Left cardiac atrium (tissue), 4 donors: ENCODE data around the gene ACAD9. TPM values are rescaled to one million over a fixed set of nuclear protein-coding genes. Genes with fewer than 3 reads are reported as not detected.
"Not testable (repeated sequence)": the region's sequence is repeated elsewhere in the genome, so short reads cannot be mapped to it uniquely, and the experiment has no call there.

ENCODE experiments used
- ATAC-seq, 2 donors: fragments of 200-7000 bp; cut with Tn5 transposase; one replicate each; pipeline ENCODE4 v1.9.1; 2020; ENCODE audit warnings: mild to moderate bottlenecking in 2 of 2, moderate library complexity in 2 of 2
- DNase-seq: peaks from one replicate; pipeline ENCODE4 v3.0.0-alpha.2; 2020
- intact Hi-C, 2 donors: fragments of 100-400 bp; cut with DNase I; formaldehyde crosslinking; loops; one replicate each; pipeline versions ENCODE4 v1.14.1 to v1.15.1; 2022 to 2023
- total RNA-seq, 2 donors: library from RNA; stranded (reverse); fragmentation: NEBNext Ultra II Directional; extraction: Animal tissue kit (Norgen Biotek cat#: 25700); gene quantifications; one replicate each; pipeline ENCODE4 v1.2.1, GENCODE V29; 2021
- donor health status: DM: no; HTN: yes; CAD: no.
- donor health status: DM: no; HTN: yes; CAD: no; lungs with severe emphysema.
- donor health status: DM: yes; HTN: yes; CAD: no.
- donor health status: Dilated cardiomyopathy.

ACAD9 gene
- total RNA-seq, 2 donors from 2014 or later, result 35.3 to 37.5 TPM

DNA sequence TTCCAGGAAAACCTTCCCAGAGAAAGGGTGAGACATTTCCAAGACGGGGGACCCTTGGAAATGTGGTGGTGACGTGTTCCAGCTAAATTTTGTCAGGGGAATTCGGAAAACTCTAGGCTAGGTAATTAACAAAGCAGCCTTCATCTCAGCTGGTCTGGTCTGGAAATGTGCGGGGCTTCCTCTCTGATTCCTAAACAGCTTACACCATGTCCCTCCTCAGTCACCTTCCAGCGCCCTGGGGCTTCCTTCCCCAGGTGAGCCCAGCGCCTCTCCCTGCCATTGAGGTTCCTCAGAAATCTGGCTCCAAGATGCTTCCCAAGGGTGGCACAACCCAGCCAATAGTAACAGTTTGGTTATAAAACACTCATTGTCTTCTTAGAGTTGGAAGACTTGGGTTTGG, 571 bp downstream of the ACAD9 start:
- no peak for DNase-seq
- no peak for ATAC-seq
- intact Hi-C loops, result loop anchor here in 1 of 2 donors (5.0 kb wide), 1 partner anchor 158 kb away; no protein-coding TSS in a partner anchor

DNA sequence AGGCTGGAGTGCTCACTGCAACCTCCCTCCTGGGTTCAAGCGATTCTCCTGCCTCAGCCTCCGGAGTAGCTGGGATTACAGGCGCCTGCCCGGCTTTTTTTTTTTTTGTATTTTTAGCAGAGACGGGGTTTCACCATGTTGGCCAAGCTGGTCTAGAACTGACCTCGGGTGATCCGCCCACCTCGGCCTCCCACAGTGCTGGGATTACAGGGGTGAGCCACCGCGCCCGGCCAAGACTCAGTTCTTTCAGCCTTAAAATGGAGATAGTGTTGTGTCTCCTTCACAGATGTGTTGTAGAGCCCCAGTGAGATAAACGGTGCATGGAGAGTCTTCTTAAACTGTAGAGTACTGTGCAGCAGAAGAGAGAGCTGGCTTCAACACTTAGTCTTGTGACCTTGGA, 1.0 kb downstream of the ACAD9 start:
- intact Hi-C loops, ATAC-seq, DNase-seq: not testable (repeated sequence)

DNA sequence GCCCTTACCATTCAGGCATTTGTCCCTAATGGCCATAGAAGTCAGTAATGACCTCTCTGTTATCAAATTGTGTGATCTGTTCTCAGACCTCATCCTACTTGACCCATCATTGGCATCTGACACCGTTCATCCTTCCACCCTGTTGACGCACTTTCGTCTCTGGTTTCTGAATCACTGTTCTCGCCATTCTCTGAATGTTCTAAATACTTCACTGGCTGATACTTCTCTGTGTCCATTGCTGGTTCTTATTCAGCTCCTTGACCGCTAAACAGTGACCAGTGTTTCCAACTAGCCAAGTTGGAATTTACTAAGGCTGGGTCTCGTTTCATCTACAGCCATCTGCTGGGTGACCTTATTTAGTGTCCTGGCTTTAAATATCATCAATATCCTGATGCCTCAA, 2.2 kb downstream of the ACAD9 start:
- no peak for DNase-seq
- no peak for ATAC-seq
- intact Hi-C loops, result no loop called here

DNA sequence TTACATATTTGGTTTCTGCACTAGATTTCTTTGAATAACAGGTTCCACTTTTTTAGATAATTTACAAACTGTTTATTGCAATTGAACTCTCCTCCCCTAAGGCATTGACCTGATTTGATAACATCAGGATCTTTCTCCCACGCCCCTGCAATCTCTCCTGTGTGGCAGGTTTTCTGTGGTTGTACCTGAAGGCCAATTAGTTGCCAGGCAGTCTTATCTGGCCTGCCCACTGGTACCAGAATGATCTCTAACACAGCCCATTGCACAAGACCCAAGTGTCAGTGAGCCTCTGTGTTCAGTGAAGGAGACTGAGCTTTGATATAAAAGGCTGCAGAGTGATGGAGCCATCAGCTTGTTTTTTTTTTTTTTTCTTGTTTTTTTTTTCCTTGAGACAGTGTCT, 3.3 kb downstream of the ACAD9 start:
- intact Hi-C loops, result no loop called here
- DNase-seq (no peak), ATAC-seq (no peak)

DNA sequence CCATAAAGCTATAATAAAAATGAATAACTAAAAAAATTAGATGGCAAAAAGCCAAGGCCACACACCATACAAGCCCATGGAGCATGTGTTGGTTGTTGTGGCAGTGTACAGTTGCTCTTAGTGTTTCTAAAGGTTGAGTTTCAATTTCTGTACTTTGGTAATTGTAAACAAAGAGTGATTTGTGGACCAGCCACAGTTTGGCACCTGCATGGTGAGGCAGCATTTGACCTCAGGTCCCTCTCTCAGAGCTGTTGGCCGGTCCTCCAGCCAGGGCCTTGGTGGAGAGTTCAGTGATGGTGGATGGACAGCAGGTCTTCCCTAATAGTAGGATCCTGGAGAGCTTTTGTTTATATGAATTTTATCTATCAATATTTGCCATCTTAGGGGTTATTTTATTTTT, 5.6 kb downstream of the ACAD9 start:
- no peak for DNase-seq
- no peak for ATAC-seq
- intact Hi-C loops, result no loop called here

DNA sequence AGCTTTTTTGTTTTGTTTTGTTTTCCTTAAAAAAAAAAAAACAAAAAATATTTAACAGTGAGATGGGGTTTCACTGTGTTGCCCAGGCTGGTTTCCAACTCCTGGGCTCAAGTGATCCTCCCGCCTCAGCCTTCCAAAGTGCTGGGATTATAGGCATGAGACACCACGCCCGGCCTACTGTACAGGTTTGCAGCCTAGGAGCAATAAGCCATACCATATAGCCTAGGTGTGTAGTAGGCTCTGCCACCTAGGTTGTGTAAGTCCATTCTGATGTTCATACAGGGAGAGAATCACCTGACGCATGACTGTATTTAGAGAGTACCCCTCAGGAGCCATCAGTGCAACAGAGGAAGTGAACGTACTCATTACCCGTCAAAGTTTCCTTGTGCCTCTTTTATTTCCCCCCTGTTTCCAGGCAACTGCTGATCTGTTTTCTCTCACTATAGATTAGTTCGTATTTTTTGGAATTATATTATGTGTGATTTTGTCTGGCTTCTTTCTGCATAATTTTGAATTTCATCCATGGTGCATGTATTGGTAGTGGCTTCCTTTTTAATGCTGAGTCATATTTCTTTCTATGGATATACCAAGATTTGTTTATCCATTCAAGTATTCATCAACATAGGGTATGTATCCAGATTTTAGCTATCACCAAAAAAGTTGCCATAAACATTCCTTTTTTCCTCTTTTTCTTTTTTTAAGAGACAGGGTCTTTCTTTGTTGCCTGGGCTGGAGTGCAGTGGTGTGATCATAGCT, 9.9 kb downstream of the ACAD9 start:
- intact Hi-C loops, result no loop called here
- no peak for DNase-seq
- no peak for ATAC-seq

DNA sequence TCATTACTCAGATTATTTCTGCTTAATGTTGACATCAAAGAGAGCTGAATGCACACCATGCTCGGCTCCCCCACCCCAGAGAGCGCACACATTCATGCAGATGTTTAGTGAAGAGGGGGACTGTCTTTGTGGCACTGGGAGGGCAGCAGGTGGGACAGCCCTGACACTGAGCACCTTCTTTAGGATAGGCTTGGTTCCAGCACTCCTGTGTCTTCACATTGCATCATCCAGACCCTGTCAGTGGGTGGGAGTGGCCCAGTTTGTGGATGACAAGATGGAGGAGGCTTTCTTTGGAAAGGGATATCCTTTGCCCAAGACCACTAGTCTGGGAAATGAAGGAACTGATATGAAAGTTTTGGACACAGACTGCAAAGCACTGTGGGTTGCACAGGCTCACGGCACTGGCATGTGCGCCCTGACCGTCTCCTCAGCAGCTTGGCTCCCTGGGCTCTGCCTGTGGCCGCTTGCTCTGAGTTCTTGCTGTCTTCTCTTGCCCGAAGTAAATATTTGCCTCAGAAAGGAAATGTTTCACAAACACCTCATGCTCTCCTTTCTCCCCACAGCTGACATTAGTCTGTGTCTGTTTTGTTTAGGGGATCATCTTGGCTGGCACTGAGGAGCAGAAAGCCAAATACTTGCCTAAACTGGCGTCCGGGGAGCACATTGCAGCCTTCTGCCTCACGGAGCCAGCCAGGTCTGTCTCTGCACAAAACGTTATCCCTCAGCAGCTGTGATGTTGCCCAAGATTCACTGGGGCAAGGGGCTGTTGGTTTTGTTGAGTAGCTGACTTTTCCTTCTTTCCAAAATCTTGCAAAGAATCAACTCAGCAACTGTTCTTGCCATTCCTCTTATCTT, 16.6 kb downstream of the ACAD9 start:
- intact Hi-C loops, result no loop called here
- ATAC-seq (peak in 1 of 2 donors; percentile 77), DNase-seq (no peak)

DNA sequence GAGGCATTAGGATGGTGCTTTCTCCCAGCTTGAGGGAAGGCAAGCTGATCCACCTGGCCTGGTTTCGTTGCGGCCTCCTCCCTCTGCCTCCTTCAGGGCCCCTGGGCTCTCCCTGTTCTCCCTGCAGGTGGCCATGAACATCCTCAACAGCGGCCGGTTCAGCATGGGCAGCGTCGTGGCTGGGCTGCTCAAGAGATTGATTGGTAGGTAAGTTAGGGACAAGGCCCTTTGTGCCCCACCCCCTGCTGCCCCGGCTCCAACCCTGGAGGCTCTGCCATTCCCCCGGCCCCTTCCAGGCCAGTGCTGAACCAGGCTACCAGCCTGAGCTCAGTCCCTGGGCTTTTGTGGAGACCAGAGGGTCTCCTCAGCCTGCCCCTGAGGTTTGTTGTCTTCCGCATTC, 23.0 kb downstream of the ACAD9 start:
- DNase-seq (no peak), ATAC-seq (peak in 1 of 2 donors; percentile 18)
- intact Hi-C loops, result no loop called here

DNA sequence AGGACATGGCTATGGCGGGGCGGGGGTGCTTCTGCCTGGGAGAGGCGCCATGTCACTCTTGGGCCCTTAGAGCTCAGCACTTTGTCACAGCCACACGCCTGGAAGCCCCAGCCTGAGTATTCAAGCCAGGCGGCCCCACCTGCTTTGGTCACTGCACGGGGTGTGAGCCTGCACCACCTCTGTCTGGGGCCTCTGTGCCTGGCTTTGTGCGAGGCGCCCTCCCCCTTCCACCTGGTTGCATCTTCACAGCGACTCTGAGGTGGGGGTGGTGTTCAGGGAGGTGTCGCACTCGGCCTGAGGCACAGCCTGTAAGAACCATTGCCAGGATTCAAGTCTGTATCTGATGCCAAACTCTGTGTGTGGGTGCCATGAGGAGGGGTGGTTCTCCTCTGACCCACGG, 24.1 kb downstream of the ACAD9 start:
- DNase-seq (no peak), ATAC-seq (no peak)
- intact Hi-C loops, result no loop called here

DNA sequence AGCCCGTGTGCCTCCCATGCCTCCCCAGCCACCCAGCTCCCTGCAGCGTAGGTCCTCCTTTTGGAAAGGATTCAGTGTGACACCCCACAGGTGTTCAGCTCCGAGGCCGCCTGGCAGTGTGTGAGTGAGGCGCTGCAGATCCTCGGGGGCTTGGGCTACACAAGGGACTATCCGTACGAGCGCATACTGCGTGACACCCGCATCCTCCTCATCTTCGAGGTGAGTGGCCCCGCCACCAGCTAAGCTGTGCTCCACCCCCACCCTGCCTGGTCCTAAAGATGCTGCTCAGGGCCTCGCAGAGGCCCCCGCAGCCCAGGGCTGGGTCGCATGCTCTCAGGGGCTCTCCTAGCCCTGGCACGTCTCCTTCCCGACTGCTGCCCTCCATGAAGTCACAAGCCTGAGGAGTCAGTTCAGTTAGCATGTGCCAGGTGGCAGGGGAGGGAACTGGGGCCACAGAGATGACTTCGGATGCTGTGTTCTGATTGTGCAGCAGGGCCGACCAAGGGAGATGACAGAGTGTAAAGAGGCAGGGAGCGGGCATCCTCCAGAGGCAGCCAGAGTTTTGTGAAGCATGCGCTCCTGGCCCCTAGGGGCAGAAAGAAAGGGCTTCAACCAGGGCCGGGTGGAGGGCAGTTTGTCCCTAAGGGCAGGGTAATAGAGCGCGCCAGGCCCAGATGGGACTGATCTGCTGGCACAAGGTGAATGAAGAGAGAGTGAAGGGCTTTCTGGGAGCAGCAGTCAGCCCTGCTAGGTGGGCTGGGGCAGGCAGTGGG, 26.8 kb downstream of the ACAD9 start:
- intact Hi-C loops, result no loop called here
- DNase-seq (no peak), ATAC-seq (no peak)

DNA sequence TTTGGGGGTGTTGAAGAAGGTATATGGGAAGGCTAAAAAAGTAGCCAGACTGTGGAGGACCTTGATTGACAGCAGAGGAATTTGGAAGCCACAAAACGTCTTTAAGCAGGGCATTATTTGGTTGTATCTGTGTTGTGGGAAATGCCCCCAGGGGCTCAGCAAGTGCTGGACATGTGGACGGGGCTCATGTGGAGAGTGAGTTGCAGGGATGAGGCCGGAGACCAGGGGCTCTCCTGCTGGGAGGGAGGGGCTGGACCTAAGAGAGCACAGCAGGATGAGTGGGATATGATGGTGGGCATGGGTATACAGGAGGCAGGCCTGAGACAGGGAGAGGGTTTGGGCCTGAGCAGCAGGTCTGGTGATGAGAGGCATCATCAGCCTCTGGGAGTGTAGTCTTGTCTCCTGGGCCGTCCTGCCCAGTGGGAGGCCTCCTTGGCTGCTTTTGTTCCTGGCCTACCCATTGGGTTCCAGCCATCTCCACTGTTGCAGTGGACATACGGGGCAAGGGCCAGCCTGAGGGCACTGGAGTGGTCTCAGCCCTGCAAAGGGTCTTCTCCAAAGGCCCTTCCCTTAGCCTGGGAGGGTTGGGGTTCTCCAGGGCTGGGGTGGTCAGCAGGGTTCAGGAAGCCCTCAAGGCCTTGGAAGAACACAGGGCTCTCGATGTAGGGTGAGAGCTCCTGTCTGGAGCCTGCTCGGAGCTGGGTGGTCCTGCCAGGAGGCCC, 27.5 kb downstream of the ACAD9 start:
- DNase-seq (no peak), ATAC-seq (no peak)
- intact Hi-C loops, result no loop called here

DNA sequence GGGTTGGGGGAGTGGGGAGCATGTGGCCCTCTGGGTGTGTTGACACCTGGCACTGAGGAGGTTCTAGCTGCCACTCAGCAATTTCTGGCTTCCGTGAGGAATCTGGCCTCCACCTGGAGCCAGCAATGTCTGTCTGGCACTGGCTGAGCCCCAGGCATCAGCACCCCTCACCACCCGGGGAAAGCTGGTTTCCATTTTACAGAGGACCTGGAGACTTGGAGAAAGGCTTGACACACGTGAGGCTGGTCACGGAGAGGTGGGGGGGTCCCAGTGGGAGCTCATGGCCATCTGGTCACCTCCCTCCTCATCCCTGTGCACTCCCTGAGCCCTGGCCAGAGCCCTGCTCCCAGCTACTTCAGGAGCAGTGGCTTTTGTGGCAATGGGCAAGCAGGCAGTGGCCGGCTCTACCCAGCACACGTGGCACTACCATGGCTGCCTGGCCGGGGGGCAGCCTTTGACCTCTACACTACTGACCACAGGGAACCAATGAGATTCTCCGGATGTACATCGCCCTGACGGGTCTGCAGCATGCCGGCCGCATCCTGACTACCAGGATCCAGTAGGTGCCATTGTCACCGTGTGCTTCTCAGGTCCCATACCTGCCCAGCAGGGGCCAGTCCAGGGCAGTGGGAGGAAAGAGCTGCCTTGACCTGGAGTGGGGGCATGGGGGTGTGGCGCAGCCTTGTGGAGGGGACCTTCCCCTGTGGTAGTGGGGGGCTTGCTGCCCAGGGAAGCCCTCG, 28.5 kb downstream of the ACAD9 start:
- intact Hi-C loops, result no loop called here
- no peak for DNase-seq
- no peak for ATAC-seq

DNA sequence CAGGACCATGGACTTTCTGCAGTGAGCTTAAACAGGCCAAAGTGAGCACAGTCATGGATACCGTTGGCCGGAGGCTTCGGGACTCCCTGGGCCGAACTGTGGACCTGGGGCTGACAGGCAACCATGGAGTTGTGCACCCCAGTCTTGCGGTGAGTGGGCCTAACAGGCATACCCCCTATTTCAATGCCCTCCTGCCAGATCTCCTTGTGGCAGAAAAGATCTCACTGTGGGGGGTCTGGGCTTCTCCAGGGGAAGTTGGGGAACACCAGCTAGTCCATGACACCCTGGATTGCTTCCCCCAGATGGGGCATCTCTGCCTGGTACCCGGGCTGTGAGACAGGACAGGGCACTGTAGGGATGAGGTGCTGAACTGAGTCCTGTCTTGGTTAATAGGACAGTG, 29.5 kb downstream of the ACAD9 start:
- DNase-seq (no peak), ATAC-seq (no peak)
- intact Hi-C loops, result no loop called here

DNA sequence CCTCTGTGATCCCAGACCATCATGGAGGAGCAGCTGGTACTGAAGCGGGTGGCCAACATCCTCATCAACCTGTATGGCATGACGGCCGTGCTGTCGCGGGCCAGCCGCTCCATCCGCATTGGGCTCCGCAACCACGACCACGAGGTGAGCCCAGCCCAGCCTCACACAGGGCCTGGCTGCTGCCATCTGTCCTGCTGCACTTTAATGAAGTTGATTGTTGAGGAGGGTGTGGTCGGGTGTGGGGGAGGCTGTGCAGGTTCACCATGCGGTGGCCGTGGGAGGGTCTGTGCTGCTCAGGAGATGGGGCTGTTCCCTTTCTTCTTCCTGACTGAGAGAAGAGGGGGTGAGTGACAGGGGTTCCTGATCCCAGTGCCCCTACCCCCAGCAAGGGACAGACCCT, 30.6 kb downstream of the ACAD9 start:
- DNase-seq (no peak), ATAC-seq (no peak)
- intact Hi-C loops, result no loop called here

DNA sequence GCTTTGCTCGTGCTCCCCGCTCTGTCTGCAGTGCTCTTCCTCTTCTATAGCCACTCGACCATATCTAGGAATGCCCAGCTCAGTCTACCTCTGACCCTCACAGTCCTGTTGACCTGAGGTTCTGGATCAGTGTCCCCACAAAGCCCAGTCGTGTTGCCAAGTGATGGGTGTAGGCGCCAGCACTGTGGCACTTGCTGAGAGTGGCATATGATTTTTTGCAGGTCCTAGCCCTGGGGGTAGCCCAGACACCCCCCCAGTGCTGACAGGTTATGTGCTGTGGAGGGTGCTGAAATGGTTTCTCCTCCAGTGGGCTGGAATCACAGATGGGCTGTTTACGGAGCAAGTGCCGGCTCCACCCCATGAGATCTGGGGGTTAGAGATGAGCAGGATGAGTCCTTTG, 32.5 kb downstream of the ACAD9 start:
- DNase-seq (no peak), ATAC-seq (peak; percentile 25 to 85)
- intact Hi-C loops, result no loop called here

DNA sequence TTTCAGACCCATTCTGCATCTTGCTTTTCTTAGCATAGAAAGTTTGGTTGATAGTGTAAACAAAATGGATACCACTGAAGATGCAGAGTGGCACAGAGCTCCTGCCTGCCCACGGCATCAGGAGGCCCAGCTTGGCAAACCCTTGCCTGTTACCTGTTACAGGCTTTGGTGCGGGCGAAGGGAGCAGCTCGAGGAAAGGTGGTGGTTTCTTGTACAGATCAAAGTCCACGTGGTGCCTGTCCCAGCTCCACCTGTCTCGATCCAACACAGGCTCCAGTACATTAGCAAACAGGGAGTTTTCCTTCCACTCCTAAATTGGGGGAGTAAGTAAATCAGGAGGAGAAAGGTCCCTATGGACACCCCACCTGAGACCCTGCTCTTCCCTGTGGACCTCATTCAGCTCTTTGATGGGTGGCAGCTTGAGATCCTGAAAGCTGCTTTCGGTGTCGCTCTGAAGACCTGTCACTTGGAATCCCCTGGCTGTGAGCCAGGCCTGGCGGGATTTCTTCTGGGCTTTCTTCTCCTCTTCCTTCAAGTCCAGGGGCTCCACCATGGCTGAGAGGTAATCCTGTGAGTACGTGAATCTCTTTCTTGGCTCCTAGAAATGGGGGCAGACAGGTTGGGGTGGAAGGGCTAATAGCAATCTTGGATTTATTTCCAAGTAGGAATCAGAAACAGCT, 35.7 kb downstream of the ACAD9 start:
- intact Hi-C loops, result no loop called here
- ATAC-seq (no peak), DNase-seq (no peak)

DNA sequence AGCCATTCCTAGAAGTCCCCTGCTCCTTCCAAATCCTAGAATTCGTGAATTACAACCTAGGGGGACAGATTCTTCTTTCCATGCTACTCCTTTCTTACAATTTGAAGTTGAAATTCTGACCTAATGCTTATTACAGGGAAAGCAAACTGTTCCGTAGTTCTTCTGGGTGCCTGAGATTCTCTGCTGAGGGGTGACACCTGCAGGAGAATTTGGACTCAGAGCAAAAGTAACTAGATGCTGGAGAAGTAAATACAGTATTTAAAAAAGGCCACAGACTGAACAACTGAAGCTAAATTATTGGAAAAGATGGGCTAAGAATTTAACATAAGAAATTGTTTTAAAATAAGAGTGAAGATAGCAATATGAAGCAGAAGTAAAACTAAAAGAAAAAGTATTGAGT, 37.9 kb downstream of the ACAD9 start:
- no peak for DNase-seq
- ATAC-seq, result no peak
- intact Hi-C loops, result no loop called here

DNA sequence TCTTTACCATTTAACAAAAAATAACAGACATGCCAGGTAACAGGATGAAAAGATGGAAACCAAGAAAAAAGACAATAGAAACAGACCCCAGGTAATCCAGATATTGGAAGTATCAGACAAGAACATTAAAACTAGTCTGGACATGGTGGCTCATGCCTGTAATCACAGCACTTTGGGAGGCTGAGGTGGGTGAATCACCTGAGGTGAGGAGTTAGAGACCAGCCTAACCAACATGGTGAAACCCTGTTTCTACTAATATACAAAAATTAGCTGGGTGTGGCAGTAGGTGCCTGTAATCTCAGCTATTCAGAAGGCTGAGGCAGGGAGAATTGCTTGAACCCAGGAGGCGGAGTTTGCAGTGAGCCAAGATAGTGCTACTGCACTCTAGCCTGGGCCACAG, 40.6 kb downstream of the ACAD9 start:
- no peak for ATAC-seq
- intact Hi-C loops, result no loop called here

More for the DNA sequence above, 40.6 kb downstream of the ACAD9 start:
- no peak for DNase-seq
